HG02588 (cell line): ENCODE results near the gene TMEM242.

Experiments used
- ATAC-seq: cut with Tn5 transposase; IDR thresholded peaks from one replicate; pipeline ENCODE4 v1.9.1; 2021; ENCODE audit warnings: mild to moderate bottlenecking, moderate library complexity; ENCODE audit not compliant: unreplicated experiment

Gene TMEM242

DNA sequence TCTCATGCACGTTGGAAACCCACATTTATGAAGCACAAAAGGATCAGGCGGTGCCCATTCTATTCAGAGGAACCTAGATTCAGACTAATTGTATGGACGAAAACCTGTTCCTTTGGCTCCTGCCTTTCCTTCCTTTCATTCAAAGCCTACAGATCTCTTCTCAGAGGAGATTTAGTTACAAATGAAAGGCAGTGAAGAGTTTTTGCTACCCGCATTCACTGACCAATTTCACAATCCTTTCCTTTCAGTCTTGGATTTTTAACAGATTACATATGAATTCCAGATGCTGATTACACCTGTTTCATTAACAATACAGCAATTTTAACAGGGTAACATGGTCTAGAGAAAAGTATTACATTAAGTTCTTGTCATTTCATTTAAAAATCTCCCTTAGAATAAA is 32.0 kb downstream of the TMEM242 start:
- no peak for ATAC-seq

DNA sequence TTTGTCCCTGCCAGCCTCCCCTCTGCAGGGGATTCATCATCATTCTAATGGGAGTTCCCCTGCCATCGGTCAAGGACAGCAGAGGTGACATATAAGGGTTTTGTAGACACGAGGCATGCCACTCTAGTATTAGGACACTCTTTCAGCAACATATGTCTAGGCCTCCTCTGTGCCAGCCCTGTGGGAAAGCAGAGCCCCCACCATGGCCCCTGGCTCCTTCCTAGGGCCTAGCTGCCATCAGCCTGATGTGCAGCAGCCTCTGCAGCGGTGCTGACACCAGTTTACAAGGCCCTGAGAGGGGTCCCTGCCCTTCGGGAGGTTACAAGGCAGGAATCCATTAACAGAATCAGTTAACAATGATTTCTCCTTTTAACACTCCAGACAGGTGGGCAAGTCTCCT is 32.5 kb downstream of the TMEM242 start:
- no peak for ATAC-seq

DNA sequence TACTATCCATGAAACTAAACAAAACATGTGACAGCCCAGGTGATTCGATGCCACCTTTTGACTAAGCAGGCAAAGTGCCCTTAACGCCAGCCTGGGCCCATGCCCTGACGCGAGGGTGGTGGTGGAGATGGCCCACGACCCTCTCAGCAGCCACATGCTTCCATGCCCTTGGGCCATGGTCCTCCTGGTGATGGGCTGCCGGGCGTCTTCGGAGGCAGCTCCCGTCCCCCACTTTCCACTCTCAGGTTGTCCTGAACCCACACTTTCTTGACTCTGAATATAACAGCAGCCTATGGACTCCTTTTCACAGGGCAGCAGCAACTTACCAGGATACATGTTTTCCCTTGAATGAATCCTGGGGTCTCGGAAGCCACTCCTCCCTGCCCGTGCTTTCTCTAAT is 33.6 kb downstream of the TMEM242 start:
- ATAC-seq: no peak

GRCh38 chr6:157288575-157288974 is 34.7 kb downstream of the TMEM242 start:
- no peak for ATAC-seq

- ATAC-seq: no peak
Observed at GRCh38 chr6:157287923-157288322, 35.4 kb downstream of the TMEM242 start.

DNA sequence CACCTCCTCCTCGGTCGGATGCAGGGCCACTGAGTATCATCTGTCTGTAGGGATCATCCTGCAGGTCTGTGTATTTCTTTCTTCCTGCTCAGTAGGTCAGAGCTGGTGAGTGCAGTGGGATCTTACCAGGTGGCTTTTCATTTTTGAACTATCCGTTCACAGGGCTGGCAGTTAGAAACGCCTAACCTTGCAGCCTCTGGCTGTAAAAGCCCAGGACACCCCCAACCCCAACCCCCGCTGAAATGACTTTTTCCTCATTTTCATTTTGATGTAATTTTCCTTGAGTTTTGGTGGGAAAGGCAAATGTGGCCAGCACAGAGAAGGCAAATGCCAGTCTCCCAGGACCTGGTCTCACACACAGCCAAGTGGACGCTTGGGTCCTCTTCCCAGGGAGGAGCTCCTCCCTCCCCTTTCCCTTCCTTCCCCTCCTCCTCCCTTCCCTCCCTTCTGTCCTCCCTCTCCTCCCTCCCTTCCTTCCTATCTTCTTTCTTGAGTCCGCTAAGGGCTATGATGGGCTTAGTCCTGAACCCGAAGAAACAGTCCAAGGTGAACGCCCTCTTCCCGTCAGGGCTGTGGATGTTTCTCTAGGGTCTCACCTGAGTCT is 36.0 kb downstream of the TMEM242 start:
- no peak for ATAC-seq

- no peak for ATAC-seq
Observed at GRCh38 chr6:157285422-157285779, 37.9 kb downstream of the TMEM242 start.

GRCh38 chr6:157284738-157285421 is 38.4 kb downstream of the TMEM242 start:
- ATAC-seq: no peak

- no peak for ATAC-seq
Observed at GRCh38 chr6:157283900-157284737, 39.2 kb downstream of the TMEM242 start.

DNA sequence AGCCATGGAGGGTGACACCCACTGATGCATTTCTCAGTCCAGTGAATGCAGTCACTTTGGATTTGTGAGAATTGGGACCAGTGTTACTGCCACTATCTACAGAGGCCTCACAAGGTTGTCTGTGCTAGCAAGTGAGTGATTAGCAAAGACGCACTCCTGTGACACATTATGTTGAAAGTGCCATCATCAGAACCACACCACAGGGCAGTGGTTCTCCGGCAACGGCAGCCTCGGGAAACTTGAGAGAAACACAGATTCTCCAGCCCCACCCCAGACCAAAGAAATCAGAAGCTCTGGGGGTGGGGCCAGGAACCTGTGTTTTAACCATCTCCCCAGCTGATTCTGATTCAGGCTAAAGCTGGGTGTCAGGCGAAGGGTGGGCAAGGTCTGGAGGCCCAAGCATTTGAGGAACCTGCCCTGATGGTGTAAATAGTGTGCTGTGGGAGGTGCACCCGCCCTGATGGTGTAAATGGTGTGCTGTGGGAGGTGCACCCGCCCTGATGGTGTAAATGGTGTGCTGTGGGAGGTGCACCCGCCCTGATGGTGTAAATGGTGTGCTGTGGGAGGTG is 39.9 kb downstream of the TMEM242 start:
- no peak for ATAC-seq

DNA sequence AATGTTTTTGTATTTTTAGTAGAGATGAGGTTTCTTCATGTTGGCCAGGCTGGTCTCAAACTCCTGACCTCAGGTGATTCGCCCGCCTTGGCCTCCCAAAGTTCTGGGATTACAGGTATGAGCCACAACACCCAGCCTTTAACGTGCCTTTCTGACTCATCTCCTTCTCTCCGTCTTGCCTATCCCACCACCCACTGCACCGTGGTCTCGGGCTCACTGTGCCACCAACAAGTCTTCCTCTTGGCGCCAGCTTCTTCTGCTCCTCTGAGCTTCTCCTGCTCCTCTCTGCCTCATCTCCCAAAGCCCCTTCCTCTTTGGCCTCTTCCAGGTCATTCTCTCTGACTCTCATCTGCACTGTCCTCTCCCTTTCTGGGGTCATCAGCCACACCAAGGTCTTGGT is 41.0 kb downstream of the TMEM242 start:
- no peak for ATAC-seq

- ATAC-seq: no peak
Observed at GRCh38 chr6:157281570-157281969, 41.7 kb downstream of the TMEM242 start.

DNA sequence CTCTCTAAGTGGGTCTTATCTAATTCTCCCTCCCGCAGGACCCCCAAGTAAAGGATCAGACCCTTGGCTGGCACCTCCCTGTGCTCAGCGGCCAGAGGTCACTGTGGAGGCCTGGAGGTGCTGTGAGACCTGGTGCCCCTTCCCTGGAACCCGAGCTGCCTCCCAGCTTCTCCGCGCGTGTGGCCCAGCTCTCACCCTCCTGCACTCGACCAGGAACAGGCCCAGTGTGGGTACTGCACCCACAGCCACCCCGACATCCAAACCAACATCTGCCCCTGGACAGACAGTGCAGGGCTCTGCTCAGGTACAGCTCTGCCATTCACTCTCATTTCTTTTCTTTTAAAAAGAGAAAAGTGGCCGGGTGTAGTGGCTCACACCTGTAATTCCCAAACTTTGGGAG is 42.4 kb downstream of the TMEM242 start:
- ATAC-seq: no peak

DNA sequence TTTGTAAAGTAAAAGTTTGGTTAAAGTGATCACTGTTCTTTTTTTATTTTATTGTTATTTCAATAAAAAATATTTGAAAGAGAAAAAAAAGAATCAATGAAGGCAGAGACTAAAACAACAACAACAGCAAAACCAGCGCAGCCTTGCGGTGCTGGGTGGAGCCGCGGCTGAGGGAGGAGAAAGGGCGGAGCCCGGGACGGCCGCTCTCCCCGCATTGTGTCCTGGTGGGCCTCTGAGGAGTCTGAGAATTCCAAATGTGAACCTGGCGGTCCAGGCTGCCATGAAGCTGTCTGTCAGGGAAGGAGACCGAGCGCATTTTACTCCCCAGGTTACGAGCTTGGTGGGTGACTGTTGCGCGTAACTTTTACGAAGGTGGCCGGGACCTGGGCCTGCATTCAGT is 43.2 kb downstream of the TMEM242 start:
- ATAC-seq: no peak

- ATAC-seq: no peak
Observed at GRCh38 chr6:157278171-157278570, 45.1 kb downstream of the TMEM242 start.

GRCh38 chr6:157276731-157277130 is 46.6 kb downstream of the TMEM242 start:
- no peak for ATAC-seq

GRCh38 chr6:157276134-157276532 is 47.2 kb downstream of the TMEM242 start:
- ATAC-seq: no peak

- ATAC-seq: peak; percentile 88
Observed at GRCh38 chr6:157274471-157275226, 48.7 kb downstream of the TMEM242 start.

- peak; percentile 51 for ATAC-seq
Observed at GRCh38 chr6:157273756-157274470, 49.4 kb downstream of the TMEM242 start.
